HAP-1 (cell line): ENCODE measurements around the gene KIAA0513.

Experiments
- DNase-seq, 2 experiments: peaks; one replicate each; pipeline ENCODE4 v3.0.0-alpha.2; 2016 to 2020; ENCODE audit warnings: low spot score in 2 of 2
- H3K27me3 ChIP-seq: fragments of 250-450 bp; sonication (Bioruptor Pico); 2 replicates; pipeline ENCODE4 v1.5.1; 2020; ENCODE audit warnings: low read depth, mild to moderate bottlenecking, moderate library complexity
- H3K36me3 ChIP-seq: fragments of 250-450 bp; sonication (Bioruptor Pico); replicated peaks from 2 replicates; pipeline ENCODE4 v1.5.1; 2020; ENCODE audit warnings: mild to moderate bottlenecking
- H3K4me1 ChIP-seq: fragments of 250-450 bp; sonication (Bioruptor Pico); 2 replicates; pipeline ENCODE4 v1.5.1; 2020; ENCODE audit warnings: mild to moderate bottlenecking
- H3K4me3 ChIP-seq: fragments of 250-450 bp; sonication (Bioruptor Pico); 2 replicates; pipeline ENCODE4 v1.5.1; 2020; ENCODE audit warnings: mild to moderate bottlenecking, moderate library complexity
- H3K9me3 ChIP-seq: fragments of 250-450 bp; sonication (Bioruptor Pico); 2 replicates; pipeline ENCODE4 v1.5.1; 2020; ENCODE audit warnings: mild to moderate bottlenecking, moderate library complexity
- in situ Hi-C: fragments of 300-500 bp; cut with MboI; formaldehyde crosslinking; loops from 3 replicates; pipeline ENCODE4 v1.14.3; 2020; ENCODE audit warnings: low sequenced_read_pairs, inconsistent platforms, mixed read lengths

The KIAA0513 gene

GRCh38 chr16:84996365-84996764 is 31.2 kb upstream of the KIAA0513 start:
- Histone ChIP-seq H3K4me1 (no peaks in the 10 kb centered on the region), H3K9me3 (no peaks in the 10 kb centered on the region), H3K27me3 (no peaks in the 10 kb centered on the region), H3K36me3 (peaks cover 32% of the 10 kb centered on the region), H3K4me3 (no peak overlapping the region)
- no peak for DNase-seq
- in situ Hi-C loops = no loop called here

DNA sequence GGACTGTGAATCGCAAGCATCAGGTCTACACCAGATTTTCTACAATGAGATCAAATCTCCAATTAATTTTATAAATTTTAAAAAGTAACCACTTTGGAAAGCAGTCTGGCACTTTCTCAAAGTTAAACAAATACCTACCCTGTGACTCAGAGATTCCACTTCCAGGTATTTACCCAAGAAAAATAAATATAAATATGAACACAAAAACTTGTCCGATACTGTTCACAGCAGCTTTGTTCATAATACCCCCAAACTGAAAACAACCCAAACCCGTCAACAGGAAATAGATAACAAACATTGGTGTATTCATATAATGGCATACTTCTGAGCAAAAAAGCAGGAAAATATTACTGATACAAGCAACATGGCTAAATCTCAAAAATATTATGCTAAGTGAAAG is 28.4 kb upstream of the KIAA0513 start:
- in situ Hi-C loops = no loop called here
- no peaks in the 10 kb centered on the region; the same call in 1 of the 2 replicates for H3K4me1 ChIP-seq
- DNase-seq = no peak

GRCh38 chr16:84999857-85000480 is 27.6 kb upstream of the KIAA0513 start:
- H3K4me3 ChIP-seq = no peak overlapping the region
- H3K4me1 ChIP-seq = no peaks in the 10 kb centered on the region; the same call in 1 of the 2 replicates
- no peaks in the 10 kb centered on the region for H3K9me3 ChIP-seq
- no peaks in the 10 kb centered on the region for H3K27me3 ChIP-seq
- in situ Hi-C loops = no loop called here
- peaks cover 18% of the 10 kb centered on the region for H3K36me3 ChIP-seq
- DNase-seq = no peak

More for the DNA sequence above, 28.4 kb upstream of the KIAA0513 start:
- Histone ChIP-seq H3K9me3 (no peaks in the 10 kb centered on the region), H3K4me3 (no peak overlapping the region), H3K36me3 (peaks cover 26% of the 10 kb centered on the region), H3K27me3 (no peaks in the 10 kb centered on the region)

DNA sequence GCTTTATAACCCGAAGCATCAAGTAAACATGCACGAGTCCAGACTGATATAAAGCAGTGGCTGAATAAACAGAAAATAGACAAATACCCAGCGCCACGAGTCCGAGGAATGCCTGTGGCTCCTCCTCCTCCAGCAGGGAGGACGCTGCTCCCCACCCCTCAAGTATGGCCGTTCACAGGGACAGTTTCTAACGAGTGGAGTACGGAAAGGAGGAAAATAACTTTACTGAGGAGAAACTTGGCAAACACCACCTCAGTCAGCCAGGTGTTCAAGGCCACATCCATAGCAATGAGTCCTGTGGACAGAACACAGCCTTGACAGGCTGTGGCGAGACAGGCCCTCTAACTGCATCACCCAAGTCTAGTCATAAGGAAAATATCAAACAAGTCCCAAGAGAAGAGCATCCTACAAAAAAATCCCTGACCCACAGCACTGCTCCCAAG is 25.5 kb upstream of the KIAA0513 start:
- DNase-seq = no peak
- in situ Hi-C loops = no loop called here
- Histone ChIP-seq H3K36me3 (peaks cover 6% of the 10 kb centered on the region; the same call in 1 of the 2 replicates), H3K27me3 (no peaks in the 10 kb centered on the region), H3K4me3 (no peak overlapping the region), H3K4me1 (no peaks in the 10 kb centered on the region; the same call in 1 of the 2 replicates), H3K9me3 (no peaks in the 10 kb centered on the region)

GRCh38 chr16:85002608-85003007 is 25.0 kb upstream of the KIAA0513 start:
- DNase-seq = no peak
- no peak overlapping the region for H3K4me3 ChIP-seq
- H3K4me1 ChIP-seq = no peaks in the 10 kb centered on the region; the same call in 1 of the 2 replicates
- no peaks in the 10 kb centered on the region for H3K9me3 ChIP-seq
- no peaks in the 10 kb centered on the region for H3K27me3 ChIP-seq
- in situ Hi-C loops = no loop called here
- H3K36me3 ChIP-seq = peaks cover 9% of the 10 kb centered on the region; the same call in 1 of the 2 replicates

GRCh38 chr16:85003076-85003475 is 24.5 kb upstream of the KIAA0513 start:
- no peaks in the 10 kb centered on the region for H3K9me3 ChIP-seq
- peaks cover 11% of the 10 kb centered on the region; the same call in 1 of the 2 replicates for H3K36me3 ChIP-seq
- no peaks in the 10 kb centered on the region; the same call in 1 of the 2 replicates for H3K4me1 ChIP-seq
- no peak overlapping the region for H3K4me3 ChIP-seq
- in situ Hi-C loops = no loop called here
- no peaks in the 10 kb centered on the region for H3K27me3 ChIP-seq
- DNase-seq = no peak

DNA sequence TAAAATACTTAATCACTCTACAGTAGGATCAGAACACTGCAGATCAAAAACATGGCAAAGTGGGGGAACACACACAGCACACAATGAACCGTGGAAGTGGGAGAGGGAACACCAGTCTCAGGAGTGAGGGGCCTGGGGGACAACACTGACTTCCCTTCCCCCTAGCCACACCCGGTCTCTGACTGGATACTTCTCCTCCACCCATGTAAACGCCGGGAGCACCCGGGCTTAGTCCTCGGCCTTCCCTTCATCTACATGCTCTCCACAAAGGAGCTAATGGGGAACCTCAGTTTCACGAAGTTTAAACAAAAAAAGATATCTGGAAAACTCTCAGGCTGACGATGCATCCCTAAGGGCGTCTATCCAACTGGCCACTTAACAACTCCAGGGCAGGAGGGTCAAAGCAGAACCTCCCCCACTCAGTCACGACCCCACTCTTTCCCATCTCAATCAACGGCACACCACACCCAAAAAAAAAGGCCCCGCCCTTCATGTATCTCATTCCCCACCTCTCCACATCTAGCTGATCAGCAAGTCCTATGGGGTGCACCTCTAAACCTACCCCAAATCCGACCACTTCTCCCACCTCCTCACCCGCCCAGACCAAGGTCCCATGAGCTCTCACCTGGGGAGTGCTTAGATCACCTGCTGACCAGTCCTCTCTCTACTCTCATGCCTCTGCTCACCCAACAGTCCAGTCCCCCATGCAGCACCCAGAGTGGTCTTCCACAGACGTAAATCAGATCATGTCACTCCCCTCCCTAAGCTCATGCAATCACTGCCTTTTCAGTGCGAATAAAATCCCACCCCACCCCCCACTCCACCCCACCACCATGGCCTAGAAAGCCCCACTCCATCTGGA is 23.6 kb upstream of the KIAA0513 start:
- H3K9me3 ChIP-seq = no peaks in the 10 kb centered on the region
- in situ Hi-C loops = no loop called here

DNA sequence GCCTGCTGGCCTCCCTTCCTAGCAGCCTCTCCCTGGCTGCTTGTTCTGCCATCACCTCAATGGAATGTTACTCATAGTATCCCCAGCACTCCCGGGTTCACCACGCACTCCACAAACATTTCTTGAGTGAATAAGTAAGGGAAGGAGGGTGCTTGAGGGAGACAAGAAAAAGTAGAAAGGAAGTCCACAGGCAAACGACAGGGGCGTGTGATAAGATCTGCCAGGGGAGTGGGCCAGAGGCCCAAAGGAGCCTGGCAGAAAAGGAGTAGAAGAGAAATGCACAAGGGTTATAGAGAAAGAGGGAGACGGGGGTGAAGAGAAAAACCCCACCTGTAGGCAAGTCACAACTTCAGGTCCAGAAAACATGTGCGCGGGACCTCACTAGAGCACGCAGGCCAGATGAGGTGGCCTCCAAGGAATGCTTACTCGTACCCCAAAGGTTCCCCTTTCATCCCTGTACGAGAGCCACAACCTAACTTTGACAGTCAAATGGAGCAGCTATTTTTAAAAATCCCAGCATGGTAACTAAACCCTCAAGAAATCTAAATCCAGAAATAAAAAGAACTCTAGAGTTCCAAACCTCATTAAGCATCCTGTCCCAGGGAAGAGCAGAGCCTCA is 22.9 kb upstream of the KIAA0513 start:
- Histone ChIP-seq H3K9me3 (no peaks in the 10 kb centered on the region), H3K4me3 (no peak overlapping the region), H3K27me3 (no peaks in the 10 kb centered on the region), H3K4me1 (peaks cover 8% of the 10 kb centered on the region), H3K36me3 (peaks cover 11% of the 10 kb centered on the region; the same call in 1 of the 2 replicates)
- in situ Hi-C loops = no loop called here
- no peak for DNase-seq

More for the DNA sequence above, 23.6 kb upstream of the KIAA0513 start:
- peaks cover under 1% of the 10 kb centered on the region; the same call in 1 of the 2 replicates for H3K4me1 ChIP-seq
- H3K27me3 ChIP-seq = no peaks in the 10 kb centered on the region
- no peak overlapping the region for H3K4me3 ChIP-seq
- H3K36me3 ChIP-seq = peaks cover 11% of the 10 kb centered on the region; the same call in 1 of the 2 replicates
- DNase-seq = no peak

DNA sequence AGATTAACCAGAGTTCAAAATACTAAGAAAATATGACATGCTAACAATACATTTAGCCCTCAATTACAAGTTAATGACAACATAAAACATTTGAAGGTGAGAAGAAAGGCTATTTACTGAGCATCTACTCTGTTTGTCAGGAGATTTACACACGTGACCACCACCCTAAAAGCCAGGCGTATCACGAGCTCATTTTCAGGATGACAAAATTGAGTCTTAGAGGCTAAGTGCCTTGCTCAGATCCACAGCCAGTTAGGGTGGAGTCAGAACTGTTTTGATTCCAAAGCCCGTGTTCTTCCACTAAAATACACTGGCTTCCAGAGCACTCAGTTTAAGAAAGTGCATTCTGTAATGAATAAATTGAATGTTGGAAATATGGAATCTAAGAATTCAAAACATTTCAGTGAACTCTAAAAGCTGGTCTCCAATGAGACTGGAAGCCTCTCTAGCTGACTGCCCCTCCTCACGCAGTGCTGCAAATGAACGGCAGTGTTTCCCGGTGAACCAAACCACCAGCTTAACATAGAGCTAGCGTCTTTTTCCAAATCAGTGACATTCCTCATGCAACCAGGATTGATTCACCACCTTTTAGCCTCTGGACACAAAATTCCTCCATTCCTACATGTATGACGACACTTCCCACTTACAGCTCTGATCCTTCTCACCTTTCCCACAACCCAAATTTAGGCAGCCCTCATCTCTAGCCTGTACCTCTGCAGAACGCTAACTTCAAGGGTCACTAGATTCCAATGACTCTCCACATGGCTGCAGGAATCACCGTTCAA is 22.1 kb upstream of the KIAA0513 start:
- in situ Hi-C loops = no loop called here

GRCh38 chr16:85006639-85007038 is 21.0 kb upstream of the KIAA0513 start:
- no peaks in the 10 kb centered on the region for H3K9me3 ChIP-seq
- H3K27me3 ChIP-seq = no peaks in the 10 kb centered on the region
- H3K4me3 ChIP-seq = no peak overlapping the region
- no peak for DNase-seq
- in situ Hi-C loops = no loop called here
- 0 out of 2 replicates have a peak, but pooled peaks cover 5% of the 10 kb centered on the region for H3K36me3 ChIP-seq
- H3K4me1 ChIP-seq = peaks cover 8% of the 10 kb centered on the region

More for the DNA sequence above, 22.1 kb upstream of the KIAA0513 start:
- Histone ChIP-seq H3K4me3 (no peak overlapping the region), H3K9me3 (no peaks in the 10 kb centered on the region), H3K27me3 (no peaks in the 10 kb centered on the region), H3K4me1 (peaks cover 8% of the 10 kb centered on the region), H3K36me3 (peaks cover 8% of the 10 kb centered on the region; the same call in 1 of the 2 replicates)
- no peak for DNase-seq

DNA sequence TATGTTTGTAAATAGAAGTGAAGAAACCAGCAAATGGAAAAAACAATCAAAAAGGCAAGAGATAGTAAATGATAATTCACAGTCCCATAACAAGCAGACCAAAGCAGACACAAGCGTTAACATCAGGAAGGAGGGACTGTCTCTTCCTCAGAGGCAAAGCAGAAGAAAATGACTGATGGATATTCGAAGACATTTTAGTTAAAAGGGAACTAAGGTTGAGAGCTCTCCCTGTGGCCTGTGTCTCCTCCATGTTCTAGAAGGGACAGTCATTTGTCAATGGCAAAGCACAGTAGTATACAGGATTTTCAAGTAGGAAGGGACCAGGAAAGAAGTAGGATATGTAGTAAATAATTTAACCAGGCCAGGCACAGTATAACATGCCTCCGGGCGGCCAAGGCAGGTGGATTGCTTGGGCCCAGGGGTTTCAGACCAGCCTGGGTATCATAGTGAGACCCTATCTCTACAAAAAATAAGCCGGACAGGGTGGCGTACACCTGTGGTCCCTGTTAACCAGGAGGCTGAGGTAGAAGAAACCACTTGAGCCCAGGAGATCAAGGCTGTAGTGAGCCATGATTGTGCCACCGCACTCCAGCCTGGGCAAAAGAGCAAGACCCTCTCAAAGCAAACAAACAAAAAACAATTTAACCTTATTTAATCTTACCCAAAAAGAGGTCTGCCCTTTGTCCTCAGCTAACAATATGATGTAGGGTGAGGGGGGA is 19.9 kb upstream of the KIAA0513 start:
- Histone ChIP-seq H3K36me3 (0 out of 2 replicates have a peak, but pooled peaks cover 5% of the 10 kb centered on the region), H3K27me3 (no peaks in the 10 kb centered on the region), H3K4me3 (no peak overlapping the region), H3K4me1 (peaks cover 11% of the 10 kb centered on the region), H3K9me3 (no peaks in the 10 kb centered on the region)
- in situ Hi-C loops = no loop called here
- no peak for DNase-seq

- Histone ChIP-seq H3K36me3 (0 out of 2 replicates have a peak, but pooled peaks cover 5% of the 10 kb centered on the region), H3K4me1 (peaks cover 11% of the 10 kb centered on the region), H3K4me3 (no peak overlapping the region), H3K27me3 (no peaks in the 10 kb centered on the region), H3K9me3 (no peaks in the 10 kb centered on the region)
- in situ Hi-C loops = no loop called here
- DNase-seq = no peak
These were observed 19.3 kb upstream of the KIAA0513 start for GRCh38 chr16:85008271-85008670.
